HG03097 (cell line): ENCODE data around the gene ADARB2.
"Not testable (repeated sequence)": the region's sequence is repeated elsewhere in the genome, so short reads cannot be mapped to it uniquely, and the experiment has no call there.

Experiments
- ATAC-seq: cut with Tn5 transposase; IDR thresholded peaks from one replicate; pipeline ENCODE4 v1.9.1; 2021; ENCODE audit not compliant: unreplicated experiment, low FRiP score

ADARB2 gene

DNA sequence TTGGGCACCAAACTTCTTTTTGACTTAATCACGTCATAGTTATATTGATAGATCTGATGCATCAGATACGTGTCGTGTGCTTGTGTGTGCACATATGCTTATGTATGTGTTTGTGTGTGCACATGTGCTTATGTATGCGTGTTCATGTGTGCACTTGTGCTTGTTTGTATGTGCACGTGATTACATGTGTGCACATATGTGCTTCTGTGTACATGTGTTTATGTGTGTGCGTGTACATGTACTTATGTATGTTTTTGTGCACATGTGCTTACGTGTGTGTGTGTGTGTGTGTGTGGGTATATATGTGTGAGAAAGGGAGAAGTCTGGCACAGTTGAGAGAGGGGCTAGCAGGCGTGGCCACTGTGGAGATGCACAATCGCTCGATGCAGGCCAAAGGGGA, 507.8 kb downstream of the ADARB2 start:
- no peak for ATAC-seq

DNA sequence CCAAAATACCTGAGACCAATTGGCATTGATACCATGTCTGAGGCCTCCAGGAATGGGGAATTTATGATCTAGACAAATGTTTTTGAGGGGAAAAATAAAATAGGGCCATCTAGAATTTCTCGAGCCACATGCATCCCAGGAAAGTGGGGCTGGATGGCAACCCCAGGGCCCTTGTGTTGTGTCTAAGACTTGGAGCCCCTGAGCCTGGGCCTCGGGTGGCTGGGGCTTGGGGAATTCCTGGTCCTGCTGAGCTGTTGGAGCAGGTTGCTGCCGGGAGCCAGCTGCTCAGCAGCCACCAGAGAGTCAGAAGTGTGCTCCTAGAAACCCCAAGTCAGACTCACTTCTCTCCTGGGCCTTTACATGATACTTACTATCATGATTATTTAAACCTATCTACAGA, 508.2 kb downstream of the ADARB2 start:
- no peak for ATAC-seq

DNA sequence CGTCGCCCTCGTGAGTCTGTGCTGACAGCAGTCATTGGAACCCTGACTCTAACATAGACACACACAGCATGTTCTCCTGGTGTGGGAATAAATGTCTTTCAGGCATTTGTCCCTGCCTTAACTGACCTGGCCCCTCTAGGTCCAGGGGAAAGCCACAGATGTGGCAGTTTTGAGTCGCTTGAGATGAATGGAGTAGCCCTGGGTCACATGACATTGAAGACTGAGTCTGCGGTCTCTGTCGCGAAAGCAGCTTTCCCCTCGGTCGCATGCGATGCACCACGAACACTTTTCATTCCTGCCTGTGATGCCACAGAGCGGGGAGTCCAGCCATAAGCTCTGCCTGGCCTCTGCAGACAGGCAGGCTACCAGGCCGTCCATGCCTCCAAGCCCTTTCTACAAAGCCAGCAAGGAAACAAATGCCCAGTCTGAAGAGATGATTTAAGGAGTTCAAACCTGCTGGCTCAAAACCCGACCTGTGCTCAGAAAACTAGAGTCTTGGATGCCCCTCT, 508.8 kb downstream of the ADARB2 start:
- ATAC-seq: no peak

- no peak for ATAC-seq
Measured at GRCh38 chr10:1227510-1228402, 509.6 kb downstream of the ADARB2 start.

DNA sequence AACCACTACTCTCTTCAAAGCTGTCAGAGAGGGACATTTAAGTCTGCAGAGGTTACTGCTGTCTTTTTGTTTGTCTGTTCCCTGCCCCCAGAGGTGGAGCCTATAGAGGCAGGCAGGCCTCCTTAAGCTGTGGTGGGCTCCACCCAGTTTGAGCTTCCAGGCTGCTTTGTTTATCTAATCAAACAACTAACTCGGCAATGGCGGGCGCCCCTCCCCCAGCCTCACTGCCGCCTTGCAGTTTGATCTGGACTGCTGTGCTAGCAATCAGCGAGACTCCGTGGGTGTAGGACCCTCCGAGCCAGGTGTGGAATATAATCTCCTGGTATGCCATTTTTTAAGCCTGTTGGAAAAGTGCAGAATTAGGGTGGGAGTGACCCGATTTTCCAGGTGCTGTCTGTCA, 510.4 kb downstream of the ADARB2 start:
- not testable (repeated sequence) for ATAC-seq

GRCh38 chr10:1219874-1220273, 517.5 kb downstream of the ADARB2 start:
- not testable (repeated sequence) for ATAC-seq

- ATAC-seq: no peak
Measured at GRCh38 chr10:1217661-1218060, 519.7 kb downstream of the ADARB2 start.

DNA sequence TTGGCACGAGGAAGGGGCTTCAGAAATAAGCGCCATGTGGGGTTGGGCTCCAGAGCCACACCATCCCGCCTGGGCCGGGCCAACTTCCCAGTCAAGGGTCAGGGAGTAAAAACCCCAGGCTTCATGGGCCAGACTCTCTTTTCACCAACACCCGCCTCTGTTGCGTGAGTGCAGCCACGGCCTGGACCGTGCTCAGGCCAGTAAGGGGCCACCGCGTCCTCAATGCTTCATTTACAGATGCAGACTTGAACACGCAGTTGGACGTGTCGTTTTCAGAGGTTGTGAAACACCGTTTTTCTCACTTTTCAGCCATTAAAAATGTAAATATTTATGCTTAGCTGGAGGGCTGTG, 520.1 kb downstream of the ADARB2 start:
- no peak for ATAC-seq

- no peak for ATAC-seq
Measured at GRCh38 chr10:1216574-1217236, 520.6 kb downstream of the ADARB2 start.

DNA sequence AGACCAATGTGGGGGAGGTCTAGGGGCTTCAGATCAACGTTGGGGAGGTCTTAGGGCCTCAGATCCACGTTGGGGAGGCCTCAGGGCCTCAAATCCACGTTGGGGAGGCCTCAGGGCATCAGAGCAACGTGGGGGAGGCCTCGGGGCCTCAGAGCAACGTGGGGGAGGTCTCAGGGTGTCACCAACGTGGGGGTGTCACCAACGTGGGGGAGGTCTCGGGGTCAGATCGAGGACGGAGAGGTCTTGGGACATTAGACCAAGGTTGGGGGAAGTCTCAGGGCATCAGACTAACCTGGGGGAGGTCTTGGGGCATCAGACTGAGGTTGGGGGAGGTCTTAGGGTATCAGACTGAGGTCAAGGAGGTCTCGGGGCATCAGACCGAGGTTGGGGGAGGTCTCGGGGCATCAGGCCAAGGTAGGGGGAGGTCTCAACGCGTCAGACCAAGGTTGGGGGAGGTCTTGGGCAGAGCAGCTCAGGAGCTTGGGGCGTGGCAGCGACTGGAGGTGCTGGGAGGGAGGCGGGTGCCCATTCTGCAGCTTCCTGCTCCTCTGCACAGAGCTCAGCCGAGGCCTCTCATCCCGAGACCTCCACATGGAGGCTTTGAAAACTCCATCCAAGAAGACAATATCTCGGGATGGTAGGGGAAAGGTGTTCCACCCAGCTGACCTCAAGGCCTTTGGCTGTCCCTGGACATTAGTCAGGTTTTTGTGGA, 521.3 kb downstream of the ADARB2 start:
- no peak for ATAC-seq

DNA sequence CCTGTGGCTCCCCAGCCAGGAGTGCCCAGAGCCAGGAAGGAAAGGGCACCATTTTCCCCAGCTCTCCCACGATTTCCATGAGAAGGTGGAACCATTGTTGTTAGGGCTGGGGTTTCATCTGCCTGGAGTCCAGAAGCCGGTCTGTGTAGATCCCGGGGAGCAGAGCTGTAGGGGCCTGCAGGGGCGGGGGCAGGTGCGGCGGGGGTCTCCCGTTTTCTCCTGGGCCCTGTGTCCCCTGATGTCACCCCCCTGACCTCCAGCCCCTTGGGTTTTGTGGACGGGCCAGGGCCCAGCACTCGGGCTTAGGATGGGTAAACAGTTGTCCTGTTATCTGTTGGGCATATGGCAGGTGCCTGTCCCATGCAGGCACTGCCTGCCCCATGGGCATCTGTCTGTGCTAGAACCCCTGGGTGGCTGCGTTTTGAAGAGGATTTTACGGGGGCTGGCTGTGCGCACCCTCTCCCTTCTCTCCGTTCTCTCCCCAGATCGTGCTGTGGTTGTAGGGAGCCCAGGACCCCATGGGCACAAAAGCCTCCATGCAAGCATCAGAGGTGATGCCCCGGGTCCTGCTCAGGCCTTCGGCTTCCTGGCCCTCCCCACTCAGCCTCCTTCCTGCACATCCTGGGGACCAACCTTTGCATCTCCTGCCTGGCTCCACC, 522.3 kb downstream of the ADARB2 start:
- no peak for ATAC-seq

DNA sequence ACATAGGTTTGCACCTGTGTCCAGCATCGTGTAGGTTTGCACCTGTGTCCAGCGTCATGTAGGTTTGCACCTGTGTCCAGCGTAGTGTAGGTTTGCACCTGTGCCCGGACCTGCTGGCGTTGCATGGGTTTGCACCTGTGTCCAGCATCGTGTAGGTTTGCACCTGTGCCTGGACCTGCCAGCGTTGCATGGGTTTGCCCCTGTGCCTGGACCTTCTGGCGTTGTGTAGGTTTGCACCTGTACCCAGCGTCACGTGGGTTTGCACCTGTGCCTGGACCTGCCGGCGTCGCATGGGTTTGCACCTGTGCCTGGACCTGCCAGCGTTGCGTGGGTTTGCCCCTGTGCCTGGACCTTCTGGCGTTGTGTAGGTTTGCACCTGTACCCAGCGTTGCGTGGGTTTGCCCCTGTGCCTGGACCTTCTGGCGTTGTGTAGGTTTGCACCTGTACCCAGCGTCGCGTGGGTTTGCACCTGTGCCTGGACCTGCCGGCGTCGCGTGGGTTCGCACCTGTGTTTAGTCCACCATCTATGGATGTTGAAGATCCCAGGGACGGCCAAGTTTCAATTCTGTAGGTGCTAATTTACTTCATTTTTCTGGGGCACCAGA, 523.2 kb downstream of the ADARB2 start:
- no peak for ATAC-seq

GRCh38 chr10:1213252-1214070, 523.9 kb downstream of the ADARB2 start:
- ATAC-seq: no peak

GRCh38 chr10:1212571-1213141, 524.7 kb downstream of the ADARB2 start:
- ATAC-seq: no peak

GRCh38 chr10:1211844-1212570, 525.3 kb downstream of the ADARB2 start:
- ATAC-seq: no peak

DNA sequence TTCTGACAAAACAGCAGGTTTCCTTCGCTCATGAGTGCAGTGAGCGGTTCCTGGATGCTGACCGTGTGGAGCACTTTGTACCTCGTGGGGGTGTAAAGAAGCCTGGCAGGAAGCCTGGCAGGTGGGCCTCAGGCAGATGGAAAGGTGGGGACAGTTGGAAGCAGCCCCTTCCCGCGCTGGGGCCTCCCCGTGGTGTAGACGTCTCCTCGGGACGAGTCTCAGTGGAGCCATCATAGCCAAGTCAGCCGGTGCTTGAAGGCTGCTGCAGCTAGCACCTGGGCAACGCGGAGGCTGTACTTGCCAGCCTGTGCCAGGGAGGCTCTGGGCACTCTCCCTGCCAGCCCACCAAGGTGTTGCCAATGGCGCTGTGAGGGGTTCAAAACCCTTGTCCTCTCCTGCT, 526.7 kb downstream of the ADARB2 start:
- ATAC-seq: no peak

- ATAC-seq: no peak
Measured at GRCh38 chr10:1209355-1209979, 527.9 kb downstream of the ADARB2 start.
